GM12878 (cell line): ENCODE measurements around the gene MYOZ2. TPM values are rescaled to one million over a fixed set of nuclear protein-coding genes. Genes with fewer than 3 reads are reported as not detected.

Experiments used
- CBX3 ChIP-seq: fragments of 200-600 bp; sonication (generic); IDR thresholded peaks from 2 replicates; pipeline ENCODE4 v1.6.1; 2016; ENCODE audit warnings: low read depth, borderline replicate concordance
- CHD2 ChIP-seq: IDR thresholded peaks from 2 replicates; pipeline ENCODE4 v1.6.1; 2011; ENCODE audit warnings: low read depth, low read length, improper control_type of control experiment, borderline replicate concordance
- CREM ChIP-seq: IDR thresholded peaks from 2 replicates; pipeline ENCODE4 v1.6.1; 2014; ENCODE audit warnings: antibody characterized with exemption, low read depth
- FOXK2 ChIP-seq: fragments of 450-650 bp; IDR thresholded peaks from 2 replicates; pipeline ENCODE4 v1.6.1; 2017; ENCODE audit warnings: mild to moderate bottlenecking, moderate library complexity
- IKZF1 ChIP-seq: fragments of 450-650 bp; conservative IDR thresholded peaks from 2 replicates; pipeline ENCODE4 v1.6.1; 2017; ENCODE audit warnings: antibody characterized with exemption, mild to moderate bottlenecking
- JUNB ChIP-seq: IDR thresholded peaks from 2 replicates; pipeline ENCODE4 v1.6.1; 2016; ENCODE audit warnings: antibody characterized with exemption, mild to moderate bottlenecking
- MEF2A ChIP-seq: IDR thresholded peaks from 2 replicates; pipeline ENCODE4 v1.6.1; 2011; ENCODE audit warnings: low read depth, mild to moderate bottlenecking, low read length, moderate library complexity; ENCODE audit not compliant: insufficient read depth
- MEF2B ChIP-seq: fragments of 450-650 bp; IDR thresholded peaks from 2 replicates; pipeline ENCODE4 v1.6.1; 2018; ENCODE audit warnings: mild to moderate bottlenecking, moderate library complexity; ENCODE audit not compliant: partially characterized antibody, poor library complexity, severe bottlenecking
- POLR2A ChIP-seq: IDR thresholded peaks from 2 replicates; pipeline ENCODE4 v1.6.1; 2011; ENCODE audit warnings: low read depth, mild to moderate bottlenecking, low read length
- POLR2AphosphoS5 ChIP-seq: IDR thresholded peaks from 2 replicates; pipeline ENCODE4 v1.6.1; 2011; ENCODE audit warnings: mild to moderate bottlenecking, low read length, inconsistent platforms
- RB1 ChIP-seq: fragments of 450-650 bp; formaldehyde crosslinking; IDR thresholded peaks from 2 replicates; pipeline ENCODE4 v1.6.1; 2017; ENCODE audit warnings: mild to moderate bottlenecking, borderline replicate concordance
- WRNIP1 ChIP-seq: IDR thresholded peaks from 2 replicates; pipeline ENCODE4 v1.6.1; 2011; ENCODE audit warnings: low read depth, low read length, improper control_type of control experiment, borderline replicate concordance
- YY1 ChIP-seq: IDR thresholded peaks from 2 replicates; pipeline ENCODE4 v1.6.1; 2011; ENCODE audit warnings: low read depth, mild to moderate bottlenecking, low read length
- ZNF274 ChIP-seq: IDR thresholded peaks from one replicate; pipeline ENCODE4 v1.8.0; 2011; ENCODE audit not compliant: insufficient read length, insufficient read depth
- polyA plus RNA-seq, 11 experiments: library from polyadenylated mRNA; depleted of rRNA in 4 of 11; unstranded in 6 of 11; stranded (reverse) in 5 of 11; fragments of >200 nt; fragmentation: Nextera tagmentation in 4 of 11; fragmentation: Illumina TruSeq in 1 of 11; extraction: Ambion mirVana in 4 of 11; extraction: Trizol in 1 of 11; gene quantifications; 1 replicate in 1 of 11; 2 replicates in 10 of 11; pipeline versions ENCODE4 v1.2.1 to v1.2.3, GENCODE V29; 2011 to 2016; ENCODE audit warnings: inconsistent platforms in 2 of 11, missing spikeins in 2 of 11, low read depth in 1 of 11
- total RNA-seq, 4 experiments: library from RNA; depleted of rRNA in 3 of 4; stranded (reverse); fragments of >200 nt in 3 of 4; fragmentation: Illumina TruSeq in 1 of 4; extraction: Trizol in 1 of 4; gene quantifications; 2 replicates each; pipeline versions ENCODE4 v1.2.1 to v1.2.3, GENCODE V29; 2013 to 2021
- TF ChIP-seq, protein P1 (sequence below): fragments of 150-350 bp; IDR thresholded peaks from 2 replicates; pipeline ENCODE4 v1.6.1; 2016; ENCODE audit warnings: low read depth, low read length
- TF ChIP-seq, protein P2 (sequence below): IDR thresholded peaks from 2 replicates; pipeline ENCODE4 v1.6.1; 2012; ENCODE audit warnings: low read length, inconsistent platforms
- TF ChIP-seq, protein P3 (sequence below), 3 experiments: IDR thresholded peaks in 2 of 3; conservative IDR thresholded peaks in 1 of 3; 2 replicates each; pipeline ENCODE4 v1.5.1; 2011; ENCODE audit warnings: low read depth in 3 of 3, low read length in 3 of 3, mild to moderate bottlenecking in 3 of 3, control low read depth in 2 of 3, moderate library complexity in 2 of 3, inconsistent platforms in 1 of 3, mixed read lengths in 1 of 3; ENCODE audit not compliant: control insufficient read depth in 2 of 3, insufficient read depth in 1 of 3; ENCODE audit errors: extremely low read depth in 1 of 3
- TF ChIP-seq, protein P4 (sequence below): fragments of 450-650 bp; IDR thresholded peaks from 2 replicates; pipeline ENCODE4 v1.6.1; 2017; ENCODE audit warnings: borderline replicate concordance

Gene MYOZ2
- total and polyA plus RNA-seq, 10 of the 15 experiments (the other 5 are each of a cell fraction or from before 2014, with no cell fraction given) = not detected

DNA sequence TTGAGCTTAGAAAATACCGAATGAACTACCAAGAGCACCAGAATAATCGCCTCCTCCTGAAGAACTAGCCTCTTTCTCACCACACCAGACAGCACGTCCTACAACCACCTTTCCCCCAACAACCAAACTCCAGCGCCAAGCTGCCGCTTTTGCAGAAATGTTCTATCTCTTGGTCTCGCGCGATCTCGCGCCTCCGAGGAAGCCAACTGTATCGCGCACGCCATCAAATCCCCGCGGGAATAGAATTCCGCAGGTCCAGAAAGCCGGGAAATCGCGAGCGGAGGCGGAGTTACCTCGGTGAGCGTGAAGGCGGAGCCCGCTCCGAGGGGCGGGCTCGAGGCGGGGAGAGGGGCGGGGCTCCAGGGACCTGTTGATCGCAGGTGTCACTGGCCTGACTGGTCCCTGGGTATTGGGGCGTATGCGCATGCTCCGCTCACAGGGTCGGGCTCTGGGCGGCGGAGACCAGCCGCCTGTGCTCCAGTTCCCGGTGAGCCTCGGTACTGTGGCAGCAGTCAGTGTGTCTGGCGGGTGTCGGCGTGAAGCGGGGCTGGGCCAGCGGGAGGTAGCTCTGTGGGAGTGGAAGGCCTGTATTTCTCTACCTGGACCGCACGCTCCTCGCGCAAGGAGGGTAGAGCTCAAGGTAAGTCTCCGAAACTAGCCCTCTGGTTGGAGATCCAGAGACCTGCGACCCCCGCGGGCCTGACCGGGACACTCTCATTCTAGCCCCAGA is 76.8 kb downstream of the MYOZ2 start, which contains the start of gene USP53 (continued):
- TF ChIP-seq, protein P1, sequence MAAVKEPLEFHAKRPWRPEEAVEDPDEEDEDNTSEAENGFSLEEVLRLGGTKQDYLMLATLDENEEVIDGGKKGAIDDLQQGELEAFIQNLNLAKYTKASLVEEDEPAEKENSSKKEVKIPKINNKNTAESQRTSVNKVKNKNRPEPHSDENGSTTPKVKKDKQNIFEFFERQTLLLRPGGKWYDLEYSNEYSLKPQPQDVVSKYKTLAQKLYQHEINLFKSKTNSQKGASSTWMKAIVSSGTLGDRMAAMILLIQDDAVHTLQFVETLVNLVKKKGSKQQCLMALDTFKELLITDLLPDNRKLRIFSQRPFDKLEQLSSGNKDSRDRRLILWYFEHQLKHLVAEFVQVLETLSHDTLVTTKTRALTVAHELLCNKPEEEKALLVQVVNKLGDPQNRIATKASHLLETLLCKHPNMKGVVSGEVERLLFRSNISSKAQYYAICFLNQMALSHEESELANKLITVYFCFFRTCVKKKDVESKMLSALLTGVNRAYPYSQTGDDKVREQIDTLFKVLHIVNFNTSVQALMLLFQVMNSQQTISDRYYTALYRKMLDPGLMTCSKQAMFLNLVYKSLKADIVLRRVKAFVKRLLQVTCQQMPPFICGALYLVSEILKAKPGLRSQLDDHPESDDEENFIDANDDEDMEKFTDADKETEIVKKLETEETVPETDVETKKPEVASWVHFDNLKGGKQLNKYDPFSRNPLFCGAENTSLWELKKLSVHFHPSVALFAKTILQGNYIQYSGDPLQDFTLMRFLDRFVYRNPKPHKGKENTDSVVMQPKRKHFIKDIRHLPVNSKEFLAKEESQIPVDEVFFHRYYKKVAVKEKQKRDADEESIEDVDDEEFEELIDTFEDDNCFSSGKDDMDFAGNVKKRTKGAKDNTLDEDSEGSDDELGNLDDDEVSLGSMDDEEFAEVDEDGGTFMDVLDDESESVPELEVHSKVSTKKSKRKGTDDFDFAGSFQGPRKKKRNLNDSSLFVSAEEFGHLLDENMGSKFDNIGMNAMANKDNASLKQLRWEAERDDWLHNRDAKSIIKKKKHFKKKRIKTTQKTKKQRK = no peak
- TF ChIP-seq POLR2AphosphoS5 (peak; percentile 72), RB1 (peak; percentile 30; the same call in 1 of the 2 replicates), YY1 (no peak), WRNIP1 (no peak), CHD2 (peak; percentile 85; the same call in 1 of the 2 replicates), POLR2A (peak; percentile 92), ZNF274 (no peak), IKZF1 (0 out of 2 replicates have a peak, but pooled peaks have one; percentile 46), CBX3 (no peak), JUNB (no peak), CREM (no peak), MEF2B (peak; percentile 82), MEF2A (no peak), FOXK2 (no peak)
- TF ChIP-seq, protein P2, sequence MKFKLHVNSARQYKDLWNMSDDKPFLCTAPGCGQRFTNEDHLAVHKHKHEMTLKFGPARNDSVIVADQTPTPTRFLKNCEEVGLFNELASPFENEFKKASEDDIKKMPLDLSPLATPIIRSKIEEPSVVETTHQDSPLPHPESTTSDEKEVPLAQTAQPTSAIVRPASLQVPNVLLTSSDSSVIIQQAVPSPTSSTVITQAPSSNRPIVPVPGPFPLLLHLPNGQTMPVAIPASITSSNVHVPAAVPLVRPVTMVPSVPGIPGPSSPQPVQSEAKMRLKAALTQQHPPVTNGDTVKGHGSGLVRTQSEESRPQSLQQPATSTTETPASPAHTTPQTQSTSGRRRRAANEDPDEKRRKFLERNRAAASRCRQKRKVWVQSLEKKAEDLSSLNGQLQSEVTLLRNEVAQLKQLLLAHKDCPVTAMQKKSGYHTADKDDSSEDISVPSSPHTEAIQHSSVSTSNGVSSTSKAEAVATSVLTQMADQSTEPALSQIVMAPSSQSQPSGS = no peak
- TF ChIP-seq, protein P3, sequence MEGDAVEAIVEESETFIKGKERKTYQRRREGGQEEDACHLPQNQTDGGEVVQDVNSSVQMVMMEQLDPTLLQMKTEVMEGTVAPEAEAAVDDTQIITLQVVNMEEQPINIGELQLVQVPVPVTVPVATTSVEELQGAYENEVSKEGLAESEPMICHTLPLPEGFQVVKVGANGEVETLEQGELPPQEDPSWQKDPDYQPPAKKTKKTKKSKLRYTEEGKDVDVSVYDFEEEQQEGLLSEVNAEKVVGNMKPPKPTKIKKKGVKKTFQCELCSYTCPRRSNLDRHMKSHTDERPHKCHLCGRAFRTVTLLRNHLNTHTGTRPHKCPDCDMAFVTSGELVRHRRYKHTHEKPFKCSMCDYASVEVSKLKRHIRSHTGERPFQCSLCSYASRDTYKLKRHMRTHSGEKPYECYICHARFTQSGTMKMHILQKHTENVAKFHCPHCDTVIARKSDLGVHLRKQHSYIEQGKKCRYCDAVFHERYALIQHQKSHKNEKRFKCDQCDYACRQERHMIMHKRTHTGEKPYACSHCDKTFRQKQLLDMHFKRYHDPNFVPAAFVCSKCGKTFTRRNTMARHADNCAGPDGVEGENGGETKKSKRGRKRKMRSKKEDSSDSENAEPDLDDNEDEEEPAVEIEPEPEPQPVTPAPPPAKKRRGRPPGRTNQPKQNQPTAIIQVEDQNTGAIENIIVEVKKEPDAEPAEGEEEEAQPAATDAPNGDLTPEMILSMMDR (IDR thresholded peaks at IDR 0.05 in 2 of 3, conservative IDR thresholded peaks at IDR 0.05 in 1 of 3; ENCODE audit: control insufficient read depth in 2 of 3, extremely low read depth in 1 of 3, insufficient read depth in 1 of 3, low read depth in 3 of 3, low read length in 3 of 3) = no peak
- TF ChIP-seq, protein P4, sequence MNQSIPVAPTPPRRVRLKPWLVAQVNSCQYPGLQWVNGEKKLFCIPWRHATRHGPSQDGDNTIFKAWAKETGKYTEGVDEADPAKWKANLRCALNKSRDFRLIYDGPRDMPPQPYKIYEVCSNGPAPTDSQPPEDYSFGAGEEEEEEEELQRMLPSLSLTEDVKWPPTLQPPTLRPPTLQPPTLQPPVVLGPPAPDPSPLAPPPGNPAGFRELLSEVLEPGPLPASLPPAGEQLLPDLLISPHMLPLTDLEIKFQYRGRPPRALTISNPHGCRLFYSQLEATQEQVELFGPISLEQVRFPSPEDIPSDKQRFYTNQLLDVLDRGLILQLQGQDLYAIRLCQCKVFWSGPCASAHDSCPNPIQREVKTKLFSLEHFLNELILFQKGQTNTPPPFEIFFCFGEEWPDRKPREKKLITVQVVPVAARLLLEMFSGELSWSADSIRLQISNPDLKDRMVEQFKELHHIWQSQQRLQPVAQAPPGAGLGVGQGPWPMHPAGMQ = no peak
- TF ChIP-seq, all 136 proteins: peak for 16
